AG04449 (cell line): ENCODE measurements around the gene MADD.

Experiments used
- CTCF ChIA-PET: fragments of 350-600 bp; formaldehyde crosslinking; extraction: SDS; loops from one replicate; lab custom pipeline; 2021; ENCODE audit warnings: antibody characterized with exemption; lab: Yijun Ruan, JAX
- POLR2A ChIA-PET: fragments of 400-600, 350-600 bp; formaldehyde crosslinking; extraction: SDS; loops from one replicate; lab custom pipeline; 2020; ENCODE audit warnings: antibody characterized with exemption, inconsistent platforms; lab: Yijun Ruan, JAX
- DNase-seq: peaks from one replicate; pipeline ENCODE4 v3.0.0-alpha.2; 2010; ENCODE audit warnings: low read depth, low spot score
- H3K4me3 ChIP-seq: 2 replicates; pipeline ENCODE4 v1.5.1; 2011; ENCODE audit warnings: low read depth, mild to moderate bottlenecking, control low read depth, low read length
- TF ChIP-seq, protein P1 (sequence below): IDR thresholded peaks from one replicate; pipeline ENCODE4 v1.5.1; 2011; ENCODE audit warnings: mild to moderate bottlenecking, moderate library complexity, low read length, control low read depth, inconsistent platforms; ENCODE audit not compliant: insufficient read depth; ENCODE audit errors: missing control alignments

Gene MADD

DNA sequence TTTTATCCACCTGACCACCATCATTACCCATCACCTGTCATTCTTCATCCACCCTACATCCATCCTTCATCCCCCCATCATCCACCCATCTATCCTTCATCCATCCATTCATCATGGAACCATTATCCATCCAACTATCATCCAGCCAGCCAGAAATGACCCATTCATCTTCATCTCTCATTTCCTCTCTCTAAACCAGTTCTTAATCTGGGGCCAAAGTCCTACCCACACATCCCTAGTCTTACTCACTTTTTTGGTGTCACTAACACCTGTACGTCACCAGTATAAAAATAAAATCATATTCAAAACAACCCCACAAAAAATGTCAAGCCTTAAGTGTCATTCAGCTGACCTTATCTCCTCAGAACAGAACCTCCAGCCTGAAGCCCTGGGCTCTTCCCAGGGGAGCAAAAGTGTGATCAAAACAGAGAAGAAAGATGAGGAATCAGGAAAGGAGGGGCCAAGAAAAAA lies 96.1 kb downstream of the MADD start:
- CTCF ChIA-PET: interaction anchor here (3.2 kb wide), 1 partner anchor 8 kb away, joined by 28 read pairs; no protein-coding TSS in a partner anchor
- POLR2A ChIA-PET: no interaction called here
- DNase-seq: no peak
- TF ChIP-seq, protein P1, sequence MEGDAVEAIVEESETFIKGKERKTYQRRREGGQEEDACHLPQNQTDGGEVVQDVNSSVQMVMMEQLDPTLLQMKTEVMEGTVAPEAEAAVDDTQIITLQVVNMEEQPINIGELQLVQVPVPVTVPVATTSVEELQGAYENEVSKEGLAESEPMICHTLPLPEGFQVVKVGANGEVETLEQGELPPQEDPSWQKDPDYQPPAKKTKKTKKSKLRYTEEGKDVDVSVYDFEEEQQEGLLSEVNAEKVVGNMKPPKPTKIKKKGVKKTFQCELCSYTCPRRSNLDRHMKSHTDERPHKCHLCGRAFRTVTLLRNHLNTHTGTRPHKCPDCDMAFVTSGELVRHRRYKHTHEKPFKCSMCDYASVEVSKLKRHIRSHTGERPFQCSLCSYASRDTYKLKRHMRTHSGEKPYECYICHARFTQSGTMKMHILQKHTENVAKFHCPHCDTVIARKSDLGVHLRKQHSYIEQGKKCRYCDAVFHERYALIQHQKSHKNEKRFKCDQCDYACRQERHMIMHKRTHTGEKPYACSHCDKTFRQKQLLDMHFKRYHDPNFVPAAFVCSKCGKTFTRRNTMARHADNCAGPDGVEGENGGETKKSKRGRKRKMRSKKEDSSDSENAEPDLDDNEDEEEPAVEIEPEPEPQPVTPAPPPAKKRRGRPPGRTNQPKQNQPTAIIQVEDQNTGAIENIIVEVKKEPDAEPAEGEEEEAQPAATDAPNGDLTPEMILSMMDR: no peak
- H3K4me3 ChIP-seq: no peak overlapping the region

DNA sequence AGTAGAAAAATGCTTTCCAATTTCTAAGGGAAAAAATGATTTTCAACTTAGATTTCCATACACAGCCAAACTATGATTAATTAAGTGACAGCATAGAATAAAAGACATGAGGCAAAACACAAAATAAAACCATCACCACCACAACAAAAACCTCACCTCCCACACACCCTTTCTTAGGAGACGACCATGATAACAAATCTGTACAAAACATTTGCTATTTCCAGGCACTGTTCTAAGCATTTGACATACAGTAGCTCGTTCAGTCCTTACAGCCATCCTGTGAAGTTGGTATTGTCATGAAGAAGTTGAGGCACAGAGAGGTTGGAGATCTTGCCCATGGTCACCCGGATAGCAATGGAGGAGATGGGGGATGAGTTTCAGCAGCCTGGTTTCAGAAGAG lies 99.7 kb downstream of the MADD start:
- TF ChIP-seq, protein P1: no peak
- CTCF ChIA-PET: interaction anchor here (1.4 to 7.3 kb wide), 4 partner anchors 15 to 82 kb away, joined by 5 to 118 read pairs (median 16); partner anchors contain the start of gene RAPSN
- no peak overlapping the region for H3K4me3 ChIP-seq
- no peak for DNase-seq
- POLR2A ChIA-PET: no interaction called here

DNA sequence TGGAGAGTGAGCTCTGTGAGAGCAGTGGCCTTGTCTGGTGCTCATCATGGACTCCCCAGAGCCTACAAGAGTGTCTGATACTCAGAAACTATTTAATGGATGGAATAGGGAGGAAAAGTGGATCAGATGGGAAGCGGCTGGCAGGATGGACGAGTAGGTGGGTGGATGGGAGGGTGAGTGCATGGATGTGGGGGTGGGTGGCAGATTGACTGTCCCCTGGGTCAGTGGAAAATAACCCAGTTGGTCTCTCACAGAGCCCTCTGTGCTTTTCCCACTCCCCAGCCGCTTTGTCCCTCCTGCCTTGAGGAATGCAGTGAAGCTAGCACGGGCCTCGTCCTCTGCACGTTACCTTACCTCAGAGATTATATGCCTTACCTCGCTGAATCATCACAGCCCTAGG lies 102.5 kb downstream of the MADD start:
- DNase-seq: no peak
- CTCF ChIA-PET: interaction anchor here (0.9 to 7.3 kb wide), 13 partner anchors 8 to 206 kb away, joined by 3 to 123 read pairs (median 25); partner anchors contain the start of genes RAPSN and SLC39A13
- no peak overlapping the region for H3K4me3 ChIP-seq
- POLR2A ChIA-PET: no interaction called here
- TF ChIP-seq, protein P1: no peak

DNA sequence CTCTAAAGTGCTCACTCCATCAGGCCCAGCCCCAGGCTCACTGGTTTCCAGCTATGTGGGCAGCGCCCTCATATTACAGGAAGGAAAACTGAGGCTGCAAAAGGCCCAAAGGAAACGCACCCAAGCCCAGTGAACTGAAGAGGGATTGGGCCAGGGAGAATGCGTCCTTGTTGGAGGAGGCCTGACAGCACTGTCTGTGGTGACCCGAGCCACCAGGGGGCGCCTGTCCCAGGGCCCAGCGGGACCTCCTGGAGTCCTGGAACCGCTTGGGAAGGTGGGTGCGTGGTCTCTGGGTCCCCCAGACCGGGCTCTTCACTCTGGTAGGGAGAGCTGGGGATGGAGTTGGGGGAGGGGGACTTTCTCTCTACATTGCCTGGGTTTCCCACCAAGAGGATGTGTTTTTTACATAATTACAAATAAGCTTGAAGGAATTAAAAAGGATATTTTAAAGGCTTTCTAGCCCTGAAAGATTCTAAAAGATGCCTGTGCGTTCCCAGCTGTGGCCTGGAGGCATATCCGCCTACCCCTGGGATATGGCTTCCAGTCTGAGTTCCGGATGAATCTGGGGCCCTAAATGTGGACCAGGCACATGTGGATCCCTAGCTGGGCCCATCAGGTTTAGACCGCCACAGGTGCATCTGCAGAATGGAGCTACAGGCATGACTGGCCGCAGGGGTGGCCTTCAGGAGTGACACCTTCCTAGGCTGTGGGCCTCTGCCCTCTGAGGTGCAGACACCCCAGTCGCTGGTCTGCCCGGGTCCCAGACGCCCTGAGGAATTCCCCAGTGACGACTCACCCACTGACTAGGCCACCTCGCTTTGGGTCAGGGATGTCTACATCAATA lies 104.2 kb downstream of the MADD start:
- no peak for DNase-seq
- POLR2A ChIA-PET: interaction anchor here (0.8 kb wide), 1 partner anchor 25 kb away, joined by 3 read pairs; no protein-coding TSS in a partner anchor
- CTCF ChIA-PET: interaction anchor here (0.6 to 7.3 kb wide), 55 partner anchors 9 to 479 kb away, joined by 3 to 123 read pairs (median 5); partner anchors contain the start of genes ACP2, FAM180B, PSMC3 and RAPSN

DNA sequence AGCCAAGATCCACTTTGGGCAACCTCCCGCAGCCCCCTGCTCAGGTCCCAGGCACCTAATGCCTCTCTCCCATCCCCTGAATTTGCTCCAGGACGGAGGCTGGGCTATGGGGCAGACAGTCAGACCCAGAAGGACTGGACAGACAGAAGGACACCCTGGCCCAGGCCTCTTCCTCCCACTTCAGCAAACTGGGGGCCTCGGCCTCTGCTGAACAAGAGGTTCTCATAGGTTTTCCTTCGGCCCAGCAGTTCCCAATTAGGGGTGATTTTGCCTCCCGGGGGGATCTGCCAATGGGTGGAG lies 104.7 kb downstream of the MADD start:
- POLR2A ChIA-PET: no interaction called here
- TF ChIP-seq, protein P1: no peak
- CTCF ChIA-PET: interaction anchor here (0.7 to 7.3 kb wide), 46 partner anchors 8 to 249 kb away, joined by 3 to 123 read pairs (median 6); partner anchors contain the start of genes ACP2, FAM180B, PSMC3 and RAPSN
- DNase-seq: no peak
- no peak overlapping the region for H3K4me3 ChIP-seq

More for the DNA sequence above, 104.2 kb downstream of the MADD start:
- H3K4me3 ChIP-seq: no peak overlapping the region
- TF ChIP-seq, protein P1: peak; percentile 98

DNA sequence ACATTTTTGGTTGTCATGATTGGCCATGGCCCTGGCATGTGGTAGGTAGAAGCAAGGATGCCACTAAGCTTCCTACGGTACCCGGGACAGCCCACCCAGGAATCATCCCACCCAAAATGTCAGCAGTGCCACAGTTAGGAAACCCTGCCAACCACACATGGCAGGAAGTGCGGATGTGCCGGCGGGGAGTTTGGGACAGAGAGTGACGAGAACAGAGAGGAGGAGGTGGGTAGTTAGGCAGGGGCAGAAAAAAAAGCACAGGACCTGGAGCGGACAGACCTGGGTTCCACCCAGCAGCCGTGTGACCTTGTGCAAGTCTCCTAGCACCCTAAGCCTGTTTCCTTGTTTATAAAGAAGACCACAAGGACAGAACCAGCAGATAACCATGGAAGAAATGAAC lies 105.1 kb downstream of the MADD start:
- DNase-seq: no peak
- CTCF ChIA-PET: interaction anchor here (0.9 to 7.3 kb wide), 20 partner anchors 11 to 231 kb away, joined by 3 to 123 read pairs (median 10); partner anchors contain the start of genes FAM180B, RAPSN and SLC39A13
- H3K4me3 ChIP-seq: no peak overlapping the region
- TF ChIP-seq, protein P1: no peak
- POLR2A ChIA-PET: no interaction called here
